Non-pigmented ciliary epithelial cell (primary cell): Measurements from ENCODE around the gene SPTBN5.

Experiments
- DNase-seq: peaks from one replicate; pipeline ENCODE4 v3.0.0-alpha.2; 2010; ENCODE audit warnings: low read depth

The SPTBN5 gene

GRCh38 chr15:41801850-41802455 lies 91.9 kb downstream of the SPTBN5 start:
- DNase-seq, result no peak

GRCh38 chr15:41801185-41801584 lies 92.7 kb downstream of the SPTBN5 start:
- DNase-seq, result no peak

GRCh38 chr15:41799488-41799805 lies 94.4 kb downstream of the SPTBN5 start:
- no peak for DNase-seq

- no peak for DNase-seq
Observed at GRCh38 chr15:41798607-41799487, 95.0 kb downstream of the SPTBN5 start.
